CD4-positive, alpha-beta T cell treated with Interleukin-2 at 100 ng/mL for 4 hours (primary cell): ENCODE results near the gene CNKSR2.

Experiments
- DNase-seq: peaks from one replicate; pipeline ENCODE4 v3.0.0-alpha.2; 2020; ENCODE audit warnings: low spot score

CNKSR2 gene

GRCh38 chrX:21675931-21676330, 301.7 kb downstream of the CNKSR2 start:
- no peak for DNase-seq

- no peak for DNase-seq
These were observed 303.9 kb downstream of the CNKSR2 start for GRCh38 chrX:21678048-21678612.

GRCh38 chrX:21683941-21684340, 309.7 kb downstream of the CNKSR2 start:
- no peak for DNase-seq

GRCh38 chrX:21691512-21692018, 317.3 kb downstream of the CNKSR2 start:
- no peak for DNase-seq

- DNase-seq, result no peak
These were observed 324.1 kb downstream of the CNKSR2 start for GRCh38 chrX:21698272-21698671.

- no peak for DNase-seq
These were observed 324.9 kb downstream of the CNKSR2 start for GRCh38 chrX:21699136-21699535.

- DNase-seq, result no peak
These were observed 326.1 kb downstream of the CNKSR2 start for GRCh38 chrX:21700275-21700674.

GRCh38 chrX:21700967-21701366, 326.7 kb downstream of the CNKSR2 start:
- no peak for DNase-seq

GRCh38 chrX:21702725-21703124, 328.5 kb downstream of the CNKSR2 start:
- DNase-seq, result no peak
